DMS153 treated with DMSO at 0.1 percent for 48 hours (cell line): Measurements from ENCODE around the gene COQ8B.
"Not testable (repeated sequence)": the region's sequence is repeated elsewhere in the genome, so short reads cannot be mapped to it uniquely, and the experiment has no call there.

Experiments used
- DNase-seq: peaks from one replicate; lab custom pipeline; 2025; ENCODE audit not compliant: unreplicated experiment; lab: John Stamatoyannopoulos, UW

The COQ8B gene

DNA sequence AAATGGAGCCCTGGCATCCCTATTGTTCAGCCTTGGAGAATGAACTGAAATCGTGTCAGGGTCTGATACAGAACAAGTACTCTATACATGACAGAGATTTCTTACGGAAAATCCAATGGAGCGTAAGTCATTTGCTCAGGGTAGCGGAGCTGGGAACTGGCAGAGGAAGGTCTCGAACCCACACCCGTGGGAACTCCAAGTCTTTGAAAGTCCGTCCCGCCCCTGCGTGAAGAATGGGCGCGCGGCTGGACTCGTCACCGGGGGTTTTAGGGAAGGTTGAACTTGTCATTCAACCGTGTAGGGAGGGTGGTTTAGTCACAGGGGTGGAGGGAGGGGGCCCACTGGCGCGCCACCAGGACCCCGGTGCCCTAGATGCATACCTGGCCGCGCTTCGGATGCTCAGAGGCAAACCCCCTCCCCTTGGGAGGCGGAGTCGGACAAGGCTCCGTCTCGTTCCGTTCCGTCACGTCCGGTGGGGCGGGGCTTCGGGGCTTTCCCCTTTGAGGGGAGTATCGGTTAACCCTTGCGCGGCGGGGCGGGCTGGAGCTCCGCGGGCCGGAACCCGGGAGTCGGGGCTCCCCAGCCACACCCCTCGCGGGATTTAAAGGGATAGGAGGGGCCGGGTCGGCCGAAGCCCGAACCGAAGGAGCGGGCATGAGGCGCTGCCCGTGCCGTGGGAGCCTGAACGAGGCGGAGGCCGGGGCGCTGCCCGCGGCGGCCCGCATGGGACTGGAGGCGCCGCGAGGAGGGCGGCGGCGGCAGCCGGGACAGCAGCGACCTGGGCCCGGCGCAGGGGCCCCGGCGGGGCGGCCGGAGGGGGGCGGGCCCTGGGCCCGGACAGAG is at the start of gene COQ8B, which contains the start of gene ITPKC:
Gene COQ8B (minus strand): TSS at position 405 of the 843 bp plus-strand sequence. CDS start 2,254 bp downstream, outside the sequence.
Gene ITPKC (plus strand): TSS at position 631 of the 843 bp plus-strand sequence. CDS start 24 bp downstream, at position 655.
- peak; percentile 81 for DNase-seq

GRCh38 chr19:40766385-40766784 is 49.7 kb upstream of the COQ8B start:
- DNase-seq: not testable (repeated sequence)

- no peak for DNase-seq
These were observed 47.3 kb upstream of the COQ8B start for GRCh38 chr19:40763963-40764362.

DNA sequence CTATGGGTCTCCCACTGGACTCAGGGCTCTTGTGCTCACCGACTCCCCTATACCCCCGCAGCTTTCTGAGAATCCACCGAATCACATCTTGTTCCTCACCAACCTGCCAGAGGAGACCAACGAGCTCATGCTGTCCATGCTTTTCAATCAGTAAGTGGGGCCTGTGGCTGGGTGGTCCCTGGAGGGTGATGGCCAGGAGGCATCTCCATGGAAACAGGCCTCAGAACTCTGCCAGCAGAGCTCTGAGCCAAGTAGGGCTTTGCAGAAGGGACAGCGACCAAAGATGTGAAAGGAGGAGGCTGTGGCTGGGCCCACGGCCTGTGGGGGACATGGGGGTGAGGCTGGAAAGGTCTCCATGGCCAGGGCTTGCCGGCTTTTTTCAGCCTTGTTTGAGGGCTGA is 46.8 kb upstream of the COQ8B start:
- DNase-seq: no peak

- DNase-seq: no peak
These were observed 46.2 kb upstream of the COQ8B start for GRCh38 chr19:40762754-40763470.

- no peak for DNase-seq
These were observed 42.7 kb upstream of the COQ8B start for GRCh38 chr19:40759352-40759751.

GRCh38 chr19:40758491-40758890 is 41.8 kb upstream of the COQ8B start:
- DNase-seq: no peak

DNA sequence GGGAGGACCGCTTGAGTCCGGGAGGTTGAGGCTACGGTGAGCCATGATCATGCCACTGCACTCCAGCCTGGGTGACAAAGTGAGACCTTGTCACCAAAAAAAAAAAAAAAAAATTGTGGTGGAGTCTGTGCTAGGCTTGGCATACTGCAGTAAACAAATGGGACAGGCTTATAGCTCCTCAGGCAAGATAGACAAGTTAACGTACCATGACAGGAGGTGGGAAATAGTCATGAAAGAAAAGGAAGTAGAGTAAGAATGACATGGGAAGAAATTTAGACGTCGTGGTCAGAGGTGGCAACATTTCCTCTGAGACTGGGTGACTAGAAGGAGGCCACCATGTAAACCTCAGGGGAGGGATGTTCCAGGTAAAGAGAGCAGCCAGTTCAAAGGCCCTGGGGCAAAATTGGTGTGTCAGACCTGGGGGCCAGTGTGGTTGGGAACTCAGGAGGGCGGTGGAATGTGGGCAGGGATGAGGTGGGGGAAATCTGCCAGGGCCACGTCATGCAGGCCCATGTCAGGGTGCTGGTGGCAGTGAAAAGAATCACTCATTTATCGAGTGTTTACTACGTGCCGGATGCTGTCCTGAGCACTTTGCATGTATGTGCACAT is 39.9 kb upstream of the COQ8B start:
- DNase-seq: no peak

DNA sequence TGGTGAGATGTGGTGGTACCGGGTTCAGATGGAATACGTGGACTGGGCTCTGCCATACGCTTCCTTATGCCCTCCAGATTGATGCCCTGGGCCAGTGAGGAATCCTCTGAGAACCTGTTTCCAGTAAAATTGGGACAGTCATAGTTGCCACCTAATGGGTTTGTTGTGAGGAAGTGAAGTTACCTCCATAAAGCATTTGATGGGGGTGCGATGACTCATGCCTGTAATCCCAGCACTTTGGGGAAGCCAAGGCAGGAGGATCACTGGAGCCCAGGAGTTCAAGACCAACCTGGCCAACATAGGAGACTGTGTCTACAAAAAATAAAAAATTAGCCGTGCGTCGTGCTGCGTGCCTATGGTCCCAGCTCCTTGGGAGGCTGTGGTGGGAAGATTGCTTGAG is 39.1 kb upstream of the COQ8B start:
- no peak for DNase-seq

GRCh38 chr19:40755248-40755624 is 38.5 kb upstream of the COQ8B start:
- DNase-seq: no peak

DNA sequence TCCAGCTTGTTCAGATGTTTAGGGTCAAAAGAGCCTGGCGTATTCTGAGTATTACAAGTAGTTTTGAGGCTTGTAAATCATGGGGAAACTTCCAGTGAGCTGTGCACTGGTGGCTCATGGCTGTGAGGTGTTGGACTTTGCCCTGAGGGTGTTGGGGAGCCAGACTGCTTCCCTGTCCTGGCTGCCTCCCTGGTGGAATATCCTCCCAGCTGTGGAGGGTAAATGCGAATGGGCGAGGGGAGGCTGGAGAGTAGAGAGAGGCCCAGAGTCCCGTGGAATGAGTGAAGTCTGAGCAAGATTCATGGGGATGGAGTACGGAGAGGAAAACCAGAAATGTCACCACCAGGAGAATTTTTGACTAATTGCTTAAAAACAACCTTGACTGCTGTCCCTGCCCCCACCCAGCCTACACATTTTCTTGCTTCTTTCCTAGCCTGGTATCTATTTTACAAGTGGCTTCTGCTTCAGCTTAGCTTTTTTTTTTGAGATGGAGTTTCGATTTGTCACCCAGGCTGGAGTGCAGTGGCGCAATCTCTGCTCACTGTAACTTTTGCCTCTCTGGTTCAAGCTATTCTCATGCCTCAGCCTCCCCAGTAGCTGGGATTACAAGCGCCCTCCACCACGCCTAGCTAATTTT is 38.0 kb upstream of the COQ8B start:
- DNase-seq: no peak

DNA sequence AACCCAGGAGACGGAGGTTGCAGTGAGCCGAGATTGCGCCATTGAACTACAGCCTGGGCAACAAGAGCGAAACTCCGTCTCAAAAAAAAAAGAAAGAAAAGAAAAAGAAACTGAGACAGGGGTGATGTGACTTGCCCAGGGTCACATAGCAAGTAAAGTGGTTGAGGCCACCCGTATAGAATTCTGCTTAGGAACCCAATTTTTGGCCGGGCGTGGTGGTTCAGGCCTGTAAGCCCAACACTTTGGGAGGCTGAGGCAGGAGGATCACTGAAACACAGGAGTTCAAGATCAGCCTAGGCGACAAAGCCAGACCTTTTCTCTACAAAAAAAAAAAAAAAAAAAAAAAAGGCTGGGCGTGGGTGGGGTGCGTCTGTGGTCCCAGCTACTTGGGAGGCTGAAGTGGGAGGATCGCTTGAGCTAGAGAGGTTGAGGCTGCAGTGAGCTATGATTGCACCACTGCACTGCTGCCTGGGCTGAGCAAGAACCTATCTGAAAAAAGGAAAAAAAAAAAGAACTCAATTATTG is 35.6 kb upstream of the COQ8B start:
- DNase-seq: no peak

GRCh38 chr19:40750874-40751537 is 34.3 kb upstream of the COQ8B start, which contains the start of gene SNRPA:
Gene SNRPA (plus strand): TSS chr19:40751203. CDS start chr19:40751409, 206 bp downstream.
- DNase-seq: peak; percentile 98

DNA sequence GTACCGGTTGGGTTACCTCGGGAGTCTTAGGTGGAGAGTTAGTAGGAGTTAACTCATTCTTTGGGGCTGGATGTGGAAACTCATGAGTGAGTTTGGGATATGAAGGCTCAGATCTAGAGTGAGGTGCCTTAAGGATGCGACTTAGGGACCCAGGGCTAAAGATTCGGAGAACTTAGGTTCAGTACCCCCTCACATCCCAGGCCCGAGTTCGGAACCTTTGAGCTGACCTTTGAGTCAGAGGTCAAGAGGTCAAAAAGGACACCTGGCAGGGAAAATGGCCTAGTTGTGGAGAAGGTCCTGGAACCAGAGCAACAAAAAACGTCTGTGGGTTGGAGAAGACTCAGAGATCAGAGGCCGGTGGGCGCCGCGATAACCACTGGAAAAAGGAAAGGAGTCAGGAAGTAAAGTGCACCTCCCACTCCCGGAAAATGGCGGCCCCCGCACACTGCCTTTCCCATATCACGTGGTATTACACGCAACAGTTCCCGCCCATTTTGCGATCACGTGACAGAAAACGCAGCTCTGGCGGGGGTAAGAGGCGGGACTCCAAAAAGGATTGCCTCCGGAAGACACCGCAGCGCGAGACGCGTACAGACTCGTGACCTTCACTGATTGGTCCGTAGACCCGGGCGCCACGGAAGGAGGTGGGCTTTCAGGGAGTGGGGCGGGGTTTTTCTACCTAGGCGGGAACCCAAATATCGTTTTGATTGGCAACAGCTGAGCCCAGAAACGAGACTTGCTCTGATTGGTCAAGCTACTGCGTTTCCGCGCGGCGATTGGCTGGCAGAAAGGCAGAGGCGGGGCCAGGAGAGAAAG is 33.6 kb upstream of the COQ8B start, which contains the start of gene ACTMAP:
Gene ACTMAP (minus strand): TSS at position 420 of the 816 bp plus-strand sequence. CDS start 674 bp downstream, outside the sequence.
- peak; percentile 98 for DNase-seq

GRCh38 chr19:40747536-40747935 is 30.9 kb upstream of the COQ8B start:
- DNase-seq: no peak

DNA sequence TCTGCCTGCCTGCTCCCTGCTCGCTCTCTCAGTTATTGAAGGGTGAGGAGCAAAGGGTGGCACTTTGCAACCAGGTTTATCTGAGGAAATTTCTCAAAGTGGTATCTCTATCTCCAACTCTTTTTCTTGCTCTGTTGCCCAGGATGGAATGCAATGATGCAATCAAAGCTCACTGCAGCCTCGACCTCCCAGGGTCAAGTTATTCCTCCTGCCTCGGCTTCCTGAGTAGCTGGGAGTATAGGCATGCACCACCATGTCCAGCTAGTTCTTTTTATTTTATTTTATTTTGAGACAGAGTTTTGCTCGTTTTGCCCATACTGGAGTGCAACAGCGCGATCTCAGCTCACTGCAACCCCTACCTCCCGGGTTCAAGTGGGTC is 28.7 kb upstream of the COQ8B start:
- DNase-seq: no peak

DNA sequence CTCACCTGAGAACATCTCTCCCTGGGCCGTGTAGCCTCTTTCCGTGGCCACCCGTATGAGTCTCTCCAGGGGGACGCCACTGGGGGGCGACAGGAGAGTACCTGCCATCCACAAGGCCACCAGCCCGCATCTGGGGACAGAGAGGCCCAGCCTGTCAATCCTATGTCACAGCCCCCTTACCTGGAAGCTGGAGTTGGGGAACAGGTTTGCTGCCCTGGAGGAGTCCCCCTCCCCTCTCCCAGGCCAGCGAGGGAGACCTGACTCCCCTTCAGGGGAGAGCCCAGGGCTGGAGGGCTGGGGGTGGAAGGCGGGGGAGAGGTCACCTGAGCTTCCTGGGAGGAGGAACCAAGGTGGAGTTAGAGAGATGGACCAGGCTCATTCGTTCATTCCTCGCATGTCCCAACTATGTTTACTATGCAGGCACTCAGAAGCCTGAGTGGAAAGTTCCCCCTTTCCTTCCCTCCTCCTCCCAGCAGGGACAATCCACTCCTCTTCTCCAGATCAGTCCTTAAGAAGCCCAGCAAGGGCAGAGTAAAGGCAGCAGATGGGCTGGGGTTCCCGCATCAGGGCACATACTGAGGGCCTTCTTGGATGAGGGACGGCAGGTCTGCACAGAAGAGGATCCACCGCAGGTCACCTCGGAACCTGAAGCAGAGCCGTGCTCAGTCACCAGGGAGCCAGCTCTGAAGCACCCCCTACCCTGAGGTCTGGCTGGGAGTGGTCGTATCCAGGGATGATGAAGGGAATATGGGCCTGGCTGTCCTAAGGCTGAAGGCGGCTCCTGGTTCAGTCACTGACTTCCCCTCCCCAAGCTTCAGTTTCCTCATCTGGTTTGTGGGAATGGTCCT is 28.1 kb upstream of the COQ8B start:
- no peak for DNase-seq

- no peak for DNase-seq
These were observed 27.2 kb upstream of the COQ8B start for GRCh38 chr19:40743926-40744325.
